Muscle of back (tissue), 11 donors: ENCODE results near the gene ZNF598. TPM values are rescaled to one million over a fixed set of nuclear protein-coding genes. Genes with fewer than 3 reads are reported as not detected.
"Not testable (repeated sequence)": the region's sequence is repeated elsewhere in the genome, so short reads cannot be mapped to it uniquely, and the experiment has no call there.

Experiments used
- DNase-seq, 3 donors: peaks; one replicate each; pipeline versions ENCODE4 v3.0.0 to v3.0.0-alpha.2; 2013
- polyA plus RNA-seq, 10 donors: library from polyadenylated mRNA; unstranded; fragments of 120-200 nt; gene quantifications; one replicate each; pipeline ENCODE4 v1.2.1, GENCODE V29; 2013; ENCODE audit not compliant: insufficient read length in 10 of 10

The ZNF598 gene
- polyA plus RNA-seq, 10 donors, result 13.7 to 25.1 (median 18.8) TPM

- DNase-seq, result no peak
These were observed 48.0 kb downstream of the ZNF598 start for GRCh38 chr16:1961651-1962067.

GRCh38 chr16:1960665-1961630 lies 48.7 kb downstream of the ZNF598 start:
- DNase-seq, result no peak

GRCh38 chr16:1959269-1960039 lies 50.2 kb downstream of the ZNF598 start, which contains the start of gene NDUFB10:
Gene NDUFB10 (plus strand): TSS chr16:1959538. CDS start chr16:1959625, 87 bp downstream.
- peak; percentile 86 to 97 (median 94) for DNase-seq

- no peak for DNase-seq
These were observed 50.8 kb downstream of the ZNF598 start for GRCh38 chr16:1958715-1959268.

- DNase-seq, result not testable (repeated sequence)
These were observed 51.5 kb downstream of the ZNF598 start for GRCh38 chr16:1958143-1958491.

GRCh38 chr16:1957434-1958142 lies 52.0 kb downstream of the ZNF598 start:
- not testable (repeated sequence) for DNase-seq

- no peak for DNase-seq
These were observed 55.9 kb downstream of the ZNF598 start for GRCh38 chr16:1953734-1954133.

- DNase-seq, result no peak
These were observed 59.1 kb downstream of the ZNF598 start for GRCh38 chr16:1950559-1950958.

- DNase-seq, result no peak
These were observed 59.6 kb downstream of the ZNF598 start for GRCh38 chr16:1950047-1950446.

- no peak for DNase-seq
These were observed 60.1 kb downstream of the ZNF598 start for GRCh38 chr16:1949507-1949906.

Other genes with a start within 250 kb of the ZNF598 start
- 10 to 100 TPM; 11.2 to 33.1 (median 17.3) TPM for gene NME3, start 238.3 kb downstream of the ZNF598 start, polyA plus RNA-seq
- 1 to 10 TPM; 3.5 to 8.5 (median 5.5) TPM for gene EME2, start 237.0 kb downstream of the ZNF598 start, polyA plus RNA-seq
- 10 to 100 TPM; 31.4 to 56.5 (median 38.5) TPM for gene MRPS34, start 236.7 kb downstream of the ZNF598 start, polyA plus RNA-seq
- gene SPSB3, start 227.2 kb downstream of the ZNF598 start, polyA plus RNA-seq, result 10 to 100 TPM; 15.3 to 24.8 (median 22.5) TPM
- gene NUBP2, start 226.9 kb downstream of the ZNF598 start, polyA plus RNA-seq, result 10 to 100 TPM; 28.6 to 49.6 (median 35.7) TPM
- gene IGFALS, start 216.1 kb downstream of the ZNF598 start, polyA plus RNA-seq, result under 1 TPM in 9 of 10 donors, not detected in 1; 0.21 to 0.49 (median 0.26) TPM
- 10 to 100 TPM; 28.9 to 45.3 (median 35.9) TPM for gene HAGH, start 183.0 kb downstream of the ZNF598 start, polyA plus RNA-seq
- 10 to 100 TPM; 14.5 to 25.5 (median 18.7) TPM for gene FAHD1, start 182.6 kb downstream of the ZNF598 start, polyA plus RNA-seq
- gene MEIOB, start 137.7 kb downstream of the ZNF598 start, polyA plus RNA-seq, result 1 to 10 TPM in 1 of 10 donors, under 1 TPM in 8, not detected in 1; 0.08 to 2.4 (median 0.50) TPM
- gene HS3ST6, start 91.4 kb downstream of the ZNF598 start, polyA plus RNA-seq, result 1 to 10 TPM in 2 of 10 donors, not detected in 8; 1.6 to 4.3 TPM
- 10 to 100 TPM; 17.6 to 40.8 (median 27.6) TPM for gene MSRB1, start 66.6 kb downstream of the ZNF598 start, polyA plus RNA-seq
- gene RPL3L, start 55.1 kb downstream of the ZNF598 start, polyA plus RNA-seq, result 10 to 100 TPM in 9 of 10 donors, 1 to 10 TPM in 1; 9.1 to 73.5 (median 46.2) TPM
- gene NDUFB10, start 50.3 kb downstream of the ZNF598 start, polyA plus RNA-seq, result 100 to 1,000 TPM; 111 to 148 (median 127) TPM
- gene RPS2, start 45.0 kb downstream of the ZNF598 start, polyA plus RNA-seq, result 1,000 to 10,000 TPM; 2,391 to 3,374 (median 3,214) TPM
- gene RNF151, start 43.0 kb downstream of the ZNF598 start, polyA plus RNA-seq, result not detected
- gene TBL3, start 37.8 kb downstream of the ZNF598 start, polyA plus RNA-seq, result 10 to 100 TPM; 18.7 to 35.0 (median 27.8) TPM
- gene NOXO1, start 28.4 kb downstream of the ZNF598 start, polyA plus RNA-seq, result 1 to 10 TPM in 4 of 10 donors, under 1 TPM in 6; 0.18 to 1.5 (median 0.77) TPM
- 10 to 100 TPM; 12.4 to 18.7 (median 15.5) TPM for gene GFER, start 25.6 kb downstream of the ZNF598 start, polyA plus RNA-seq
- 1 to 10 TPM in 5 of 10 donors, under 1 TPM in 5; 0.46 to 2.1 (median 0.98) TPM for gene SYNGR3, start 19.9 kb downstream of the ZNF598 start, polyA plus RNA-seq
- gene NPW, start 10.0 kb upstream of the ZNF598 start, polyA plus RNA-seq, result 1 to 10 TPM in 6 of 10 donors, under 1 TPM in 4; 0.59 to 4.1 (median 1.3) TPM
- 10 to 100 TPM; 28.3 to 62.6 (median 36.9) TPM for gene NHERF2, start 17.1 kb upstream of the ZNF598 start, polyA plus RNA-seq
- gene NTHL1, start 38.0 kb upstream of the ZNF598 start, polyA plus RNA-seq, result 10 to 100 TPM in 5 of 10 donors, 1 to 10 TPM in 5; 7.4 to 16.9 (median 10.3) TPM
- gene TSC2, start 38.2 kb upstream of the ZNF598 start, polyA plus RNA-seq, result 100 to 1,000 TPM in 1 of 10 donors, 10 to 100 TPM in 9; 62.2 to 104 (median 75.1) TPM
- gene PKD1, start 126.1 kb upstream of the ZNF598 start, polyA plus RNA-seq, result 100 to 1,000 TPM in 9 of 10 donors, 10 to 100 TPM in 1; 86.8 to 161 (median 120) TPM
- 1 to 10 TPM in 3 of 10 donors, under 1 TPM in 7; 0.33 to 1.7 (median 0.53) TPM for gene RAB26, start 138.8 kb upstream of the ZNF598 start, polyA plus RNA-seq
- gene TRAF7, start 146.0 kb upstream of the ZNF598 start, polyA plus RNA-seq, result 10 to 100 TPM; 37.8 to 52.6 (median 44.7) TPM
- 1 to 10 TPM in 9 of 10 donors, under 1 TPM in 1; 0.94 to 2.7 (median 1.5) TPM for gene CASKIN1, start 186.8 kb upstream of the ZNF598 start, polyA plus RNA-seq
- gene MLST8, start 195.6 kb upstream of the ZNF598 start, polyA plus RNA-seq, result 10 to 100 TPM; 24.4 to 38.7 (median 30.7) TPM
- gene BRICD5, start 201.0 kb upstream of the ZNF598 start, polyA plus RNA-seq, result 1 to 10 TPM; 3.5 to 8.0 (median 5.4) TPM
- 10 to 100 TPM; 11.2 to 15.4 (median 13.4) TPM for gene PGP, start 205.0 kb upstream of the ZNF598 start, polyA plus RNA-seq
- gene E4F1, start 213.8 kb upstream of the ZNF598 start, polyA plus RNA-seq, result 10 to 100 TPM in 8 of 10 donors, 1 to 10 TPM in 2; 9.4 to 20.1 (median 12.8) TPM
- gene DNASE1L2, start 226.6 kb upstream of the ZNF598 start, polyA plus RNA-seq, result 1 to 10 TPM in 2 of 10 donors, under 1 TPM in 8; 0.35 to 1.1 (median 0.71) TPM
- gene ECI1, start 241.8 kb upstream of the ZNF598 start, polyA plus RNA-seq, result 10 to 100 TPM; 42.8 to 59.2 (median 49.0) TPM